Measurements from ENCODE around the gene LPAR6. TPM values are rescaled to one million over a fixed set of nuclear protein-coding genes. Genes with fewer than 3 reads are reported as not detected.

Gene LPAR6
- total and polyA plus RNA-seq, 4 donors: 17.1 to 79.1 (median 26.5) TPM

- H3K4me3 ChIP-seq (ENCODE audit: low read length in 2 of 2): peak overlapping the region in 1 of 2 donors; percentile 47
- 56% methylated on average over 5 of the region's 5 CpGs for WGBS, 2 donors
- no peak for ATAC-seq (ENCODE audit: low FRiP score)
- peaks cover 0 to 1% of the 10 kb centered on the region in 2 donors for H3K4me1 ChIP-seq (ENCODE audit: control insufficient read depth in 1 of 2, insufficient read depth in 2 of 2, low read length in 2 of 2)
- H3K36me3 ChIP-seq (ENCODE audit: control insufficient read depth in 1 of 2, insufficient read depth in 2 of 2, low read length in 1 of 2): no peaks in the 10 kb centered on the region
- H3K9me3 ChIP-seq (ENCODE audit: control insufficient read depth, low read length): no peaks in the 10 kb centered on the region
- intact Hi-C loops (cut with DNase I): loop anchor here (5.0 kb wide), 1 partner anchor 37 kb away; no protein-coding TSS in a partner anchor
- H3K27ac ChIP-seq (ENCODE audit: low read depth in 1 of 2, low read length in 2 of 2): no peak overlapping the region
- no peaks in the 10 kb centered on the region for H3K27me3 ChIP-seq (ENCODE audit: control insufficient read depth in 1 of 2, insufficient read depth in 2 of 2, low read length in 1 of 2)
- DNase-seq: no peak
Measured at GRCh38 chr13:48410199-48410598, 2.7 kb downstream of the LPAR6 start.

- intact Hi-C loops (cut with DNase I): no loop called here
- Histone ChIP-seq H3K9me3 (ENCODE audit: control insufficient read depth, low read length) (no peaks in the 10 kb centered on the region), H3K36me3 (ENCODE audit: control insufficient read depth in 1 of 2, insufficient read depth in 2 of 2, low read length in 1 of 2) (no peaks in the 10 kb centered on the region), H3K4me3 (ENCODE audit: low read length in 2 of 2) (no peak overlapping the region), H3K27ac (ENCODE audit: low read depth in 1 of 2, low read length in 2 of 2) (no peak overlapping the region), H3K27me3 (ENCODE audit: control insufficient read depth in 1 of 2, insufficient read depth in 2 of 2, low read length in 1 of 2) (no peaks in the 10 kb centered on the region), H3K4me1 (ENCODE audit: control insufficient read depth in 1 of 2, insufficient read depth in 2 of 2, low read length in 2 of 2) (peaks cover 0 to 4% of the 10 kb centered on the region in 2 donors)
- no peak for DNase-seq
- ATAC-seq (ENCODE audit: low FRiP score): no peak
Measured at GRCh38 chr13:48405875-48406274, 7.0 kb downstream of the LPAR6 start.

DNA sequence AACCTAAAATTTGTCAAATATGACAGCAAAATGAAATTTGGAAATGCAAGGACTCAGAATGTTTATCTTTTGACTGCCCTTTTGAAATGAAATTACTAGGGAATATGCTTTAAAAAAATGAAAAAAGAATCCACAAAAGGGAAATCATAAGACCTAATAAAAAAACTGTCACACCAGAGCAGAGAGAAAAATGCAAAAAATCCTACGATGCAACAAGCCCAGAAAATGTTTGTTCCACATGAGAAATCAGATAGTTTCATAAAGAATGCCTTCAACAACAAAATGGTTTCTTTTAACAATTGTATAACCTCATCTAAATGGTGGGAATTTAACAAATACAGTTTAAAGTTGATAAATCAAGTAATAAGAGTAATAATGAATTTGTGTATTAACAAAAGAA is 8.0 kb downstream of the LPAR6 start:
- intact Hi-C loops (cut with DNase I): loop anchor here in 1 of 2 donors (5.0 kb wide), 1 partner anchor 127 kb away; the partner anchor contains the start of gene RCBTB2
- H3K27me3 ChIP-seq (ENCODE audit: control insufficient read depth in 1 of 2, insufficient read depth in 2 of 2, low read length in 1 of 2): no peaks in the 10 kb centered on the region
- no peak for ATAC-seq (ENCODE audit: low FRiP score)
- no peak for DNase-seq
- WGBS, 2 donors: 21 to 28% methylated on average over 1 of the region's 1 CpG
- no peaks in the 10 kb centered on the region for H3K9me3 ChIP-seq (ENCODE audit: control insufficient read depth, low read length)
- no peak overlapping the region for H3K4me3 ChIP-seq (ENCODE audit: low read length in 2 of 2)
- H3K27ac ChIP-seq (ENCODE audit: low read depth in 1 of 2, low read length in 2 of 2): no peak overlapping the region
- H3K36me3 ChIP-seq (ENCODE audit: control insufficient read depth in 1 of 2, insufficient read depth in 2 of 2, low read length in 1 of 2): no peaks in the 10 kb centered on the region
- peaks cover 2 to 3% of the 10 kb centered on the region in 2 donors for H3K4me1 ChIP-seq (ENCODE audit: control insufficient read depth in 1 of 2, insufficient read depth in 2 of 2, low read length in 2 of 2)

DNA sequence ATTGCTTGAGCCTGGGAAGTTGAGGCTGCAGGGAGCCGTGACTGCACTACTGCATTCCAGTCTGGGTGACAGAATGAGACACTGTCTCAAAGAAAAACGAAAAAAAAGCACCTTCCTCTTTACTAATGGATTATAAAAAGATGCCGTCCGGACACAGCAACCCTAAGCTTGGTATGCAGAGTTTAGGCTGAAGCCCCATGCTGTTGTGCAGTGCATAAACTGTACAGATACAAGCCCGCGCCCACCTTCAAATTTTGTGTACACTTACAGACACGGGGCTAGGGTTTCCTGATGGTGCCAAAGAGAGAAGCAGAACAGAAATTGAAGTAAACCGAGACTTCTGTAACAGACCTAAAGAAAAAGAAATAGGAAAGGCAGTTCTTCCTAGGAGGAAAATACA is 9.0 kb downstream of the LPAR6 start:
- H3K27ac ChIP-seq (ENCODE audit: low read depth in 1 of 2, low read length in 2 of 2): peak overlapping the region in 1 of 2 donors; percentile 45
- no peak for ATAC-seq (ENCODE audit: low FRiP score)

DNA sequence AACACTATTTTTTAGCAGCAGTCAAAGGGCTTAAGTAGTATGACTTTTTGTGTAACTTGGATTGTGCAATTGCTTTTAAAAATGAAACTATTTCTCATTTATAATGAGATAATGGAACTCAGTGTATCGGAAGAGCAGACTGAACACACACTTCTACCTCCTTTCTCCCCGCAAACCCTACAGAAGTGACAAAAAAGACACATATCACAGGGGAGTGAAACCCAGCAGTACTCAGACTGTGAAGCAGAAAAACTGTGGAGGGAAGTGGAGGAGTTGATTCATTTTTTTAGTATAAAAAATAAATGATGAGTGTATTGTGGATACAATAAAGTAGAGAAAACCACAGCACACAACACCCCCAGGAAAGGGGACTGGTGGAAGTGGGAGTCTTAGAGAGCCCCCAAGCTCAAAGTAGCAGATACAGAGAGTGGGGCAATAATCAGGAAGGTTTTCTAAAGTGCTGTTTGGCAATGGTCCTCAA is 9.7 kb downstream of the LPAR6 start:
- no peak overlapping the region for H3K4me3 ChIP-seq (ENCODE audit: low read length in 2 of 2)
- no peaks in the 10 kb centered on the region for H3K27me3 ChIP-seq (ENCODE audit: control insufficient read depth in 1 of 2, insufficient read depth in 2 of 2, low read length in 1 of 2)
- peak overlapping the region; percentile 21 to 51 for H3K27ac ChIP-seq (ENCODE audit: low read depth in 1 of 2, low read length in 2 of 2)
- no peaks in the 10 kb centered on the region for H3K9me3 ChIP-seq (ENCODE audit: control insufficient read depth, low read length)
- H3K4me1 ChIP-seq (ENCODE audit: control insufficient read depth in 1 of 2, insufficient read depth in 2 of 2, low read length in 2 of 2): peaks cover 2 to 3% of the 10 kb centered on the region in 2 donors
- DNase-seq (no peak), ATAC-seq (ENCODE audit: low FRiP score) (peak; percentile 31)
- 13 to 25% methylated on average over 2 of the region's 2 CpGs for WGBS, 2 donors
- no peaks in the 10 kb centered on the region for H3K36me3 ChIP-seq (ENCODE audit: control insufficient read depth in 1 of 2, insufficient read depth in 2 of 2, low read length in 1 of 2)
- intact Hi-C loops (cut with DNase I): loop anchor here in 1 of 2 donors (5.0 kb wide), 1 partner anchor 129 kb away; the partner anchor contains the start of gene RCBTB2

More for the DNA sequence above, 9.0 kb downstream of the LPAR6 start:
- 79 to 85% methylated on average over 8 of the region's 8 CpGs for whole genome bisulfite sequencing, 2 donors
- no peak overlapping the region for H3K4me3 ChIP-seq (ENCODE audit: low read length in 2 of 2)
- H3K4me1 ChIP-seq (ENCODE audit: control insufficient read depth in 1 of 2, insufficient read depth in 2 of 2, low read length in 2 of 2): peaks cover 2 to 3% of the 10 kb centered on the region in 2 donors
- peak in 1 of 2 donors; percentile 48 for DNase-seq
- H3K36me3 ChIP-seq (ENCODE audit: control insufficient read depth in 1 of 2, insufficient read depth in 2 of 2, low read length in 1 of 2): no peaks in the 10 kb centered on the region
- H3K9me3 ChIP-seq (ENCODE audit: control insufficient read depth, low read length): no peaks in the 10 kb centered on the region
- intact Hi-C loops (cut with DNase I): loop anchor here in 1 of 2 donors (5.0 kb wide), 1 partner anchor 128 kb away; the partner anchor contains the start of gene RCBTB2
- no peaks in the 10 kb centered on the region for H3K27me3 ChIP-seq (ENCODE audit: control insufficient read depth in 1 of 2, insufficient read depth in 2 of 2, low read length in 1 of 2)

DNA sequence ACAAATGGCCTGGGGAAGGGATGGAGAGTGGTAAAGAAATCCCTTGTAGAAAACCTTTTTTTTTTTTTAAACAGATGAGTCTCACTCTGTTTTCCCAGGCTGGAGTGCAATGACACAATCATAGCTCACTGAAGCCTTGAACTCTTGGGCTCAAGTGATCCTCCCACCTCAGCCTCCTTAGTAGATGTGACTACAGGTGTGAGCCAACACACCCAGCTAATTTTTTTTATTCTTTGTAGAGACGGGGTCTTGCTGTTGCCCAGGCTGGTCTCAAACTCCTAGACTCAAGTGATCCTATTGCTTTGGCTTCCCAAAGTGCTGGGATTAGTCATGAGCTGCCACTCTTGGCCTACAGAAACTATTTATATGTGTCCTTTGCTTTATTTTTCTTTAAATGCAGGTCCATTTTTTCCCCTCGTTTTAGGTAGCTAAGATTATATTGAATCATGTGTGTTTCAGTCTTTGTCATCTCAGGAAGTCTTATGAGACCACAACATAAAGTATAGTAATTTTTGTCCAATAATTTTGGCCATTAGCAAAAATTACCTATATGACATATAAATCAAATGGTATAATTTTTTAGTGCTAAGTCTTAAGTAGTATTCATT is 10.5 kb downstream of the LPAR6 start:
- no peak for ATAC-seq (ENCODE audit: low FRiP score)
- H3K9me3 ChIP-seq (ENCODE audit: control insufficient read depth, low read length): no peaks in the 10 kb centered on the region
- H3K27ac ChIP-seq (ENCODE audit: low read depth in 1 of 2, low read length in 2 of 2): peak overlapping the region in 1 of 2 donors; percentile 28
- no peak overlapping the region for H3K4me3 ChIP-seq (ENCODE audit: low read length in 2 of 2)
- H3K4me1 ChIP-seq (ENCODE audit: control insufficient read depth in 1 of 2, insufficient read depth in 2 of 2, low read length in 2 of 2): peaks cover 2 to 3% of the 10 kb centered on the region in 2 donors
- intact Hi-C loops (cut with DNase I): loop anchor here in 1 of 2 donors (5.0 kb wide), 1 partner anchor 130 kb away; the partner anchor contains the start of gene RCBTB2
- DNase-seq: no peak
- WGBS, 2 donors: 39 to 50% methylated on average over 2 of the region's 2 CpGs
- H3K27me3 ChIP-seq (ENCODE audit: control insufficient read depth in 1 of 2, insufficient read depth in 2 of 2, low read length in 1 of 2): no peaks in the 10 kb centered on the region
- H3K36me3 ChIP-seq (ENCODE audit: control insufficient read depth in 1 of 2, insufficient read depth in 2 of 2, low read length in 1 of 2): no peaks in the 10 kb centered on the region

- Histone ChIP-seq H3K27ac (ENCODE audit: low read depth in 1 of 2, low read length in 2 of 2) (no peak overlapping the region), H3K27me3 (ENCODE audit: control insufficient read depth in 1 of 2, insufficient read depth in 2 of 2, low read length in 1 of 2) (no peaks in the 10 kb centered on the region), H3K4me1 (ENCODE audit: control insufficient read depth in 1 of 2, insufficient read depth in 2 of 2, low read length in 2 of 2) (peaks cover 2 to 3% of the 10 kb centered on the region in 2 donors), H3K9me3 (ENCODE audit: control insufficient read depth, low read length) (no peaks in the 10 kb centered on the region), H3K4me3 (ENCODE audit: low read length in 2 of 2) (no peak overlapping the region), H3K36me3 (ENCODE audit: control insufficient read depth in 1 of 2, insufficient read depth in 2 of 2, low read length in 1 of 2) (no peaks in the 10 kb centered on the region)
- intact Hi-C loops (cut with DNase I): loop anchor here in 1 of 2 donors (5.0 kb wide), 1 partner anchor 131 kb away; the partner anchor contains the start of gene RCBTB2
- no peak for DNase-seq
- 0% methylated on average over 2 of the region's 2 CpGs for WGBS, 2 donors
- ATAC-seq (ENCODE audit: low FRiP score): no peak
Measured at GRCh38 chr13:48401480-48401879, 11.4 kb downstream of the LPAR6 start.

GRCh38 chr13:48400850-48401291 is 12.0 kb downstream of the LPAR6 start:
- ATAC-seq (ENCODE audit: low FRiP score): peak; percentile 83
- 1 to 3% methylated on average over 1 of the region's 1 CpG for WGBS, 2 donors
- Histone ChIP-seq H3K4me3 (ENCODE audit: low read length in 2 of 2) (no peak overlapping the region), H3K9me3 (ENCODE audit: control insufficient read depth, low read length) (no peaks in the 10 kb centered on the region), H3K4me1 (ENCODE audit: control insufficient read depth in 1 of 2, insufficient read depth in 2 of 2, low read length in 2 of 2) (peaks cover 2 to 3% of the 10 kb centered on the region in 2 donors), H3K27me3 (ENCODE audit: control insufficient read depth in 1 of 2, insufficient read depth in 2 of 2, low read length in 1 of 2) (no peaks in the 10 kb centered on the region), H3K27ac (ENCODE audit: low read depth in 1 of 2, low read length in 2 of 2) (peak overlapping the region in 1 of 2 donors; percentile 18), H3K36me3 (ENCODE audit: control insufficient read depth in 1 of 2, insufficient read depth in 2 of 2, low read length in 1 of 2) (no peaks in the 10 kb centered on the region)
- intact Hi-C loops (cut with DNase I): loop anchor here in 1 of 2 donors (5.0 kb wide), 1 partner anchor 131 kb away; the partner anchor contains the start of gene RCBTB2
- DNase-seq: no peak
